Activated gamma-delta T cell treated with anti-CD3 and anti-CD28 coated beads, Interleukin-2, amount 50 U/mL, for 16 hours (primary cell): ENCODE results near the gene RHBDD1.

Source experiments
- DNase-seq: peaks from one replicate; pipeline ENCODE4 v3.0.0-alpha.2; 2020; ENCODE audit warnings: low read depth

RHBDD1 gene

GRCh38 chr2:227035711-227036367, 200.0 kb downstream of the RHBDD1 start:
- DNase-seq: no peak

GRCh38 chr2:227036527-227036926, 200.7 kb downstream of the RHBDD1 start:
- DNase-seq: no peak

- DNase-seq: no peak
Measured at GRCh38 chr2:227038550-227039189, 202.8 kb downstream of the RHBDD1 start.

- DNase-seq: no peak
Measured at GRCh38 chr2:227043981-227044380, 208.1 kb downstream of the RHBDD1 start.
